ENCODE data around the gene NMRK2. TPM values are rescaled to one million over a fixed set of nuclear protein-coding genes. Genes with fewer than 3 reads are reported as not detected.

NMRK2 gene
- total RNA-seq, 4 donors from 2014 or later, result 46.3 to 168 (median 106) TPM

- no peaks in the 10 kb centered on the region for H3K4me1 ChIP-seq
- H3K4me3 ChIP-seq, result no peak overlapping the region
- H3K27ac ChIP-seq, result no peak overlapping the region
- peaks cover 12 to 17% (median 15%) of the 10 kb centered on the region in 3 donors for H3K27me3 ChIP-seq
- in situ Hi-C loops (cut with MboI; ENCODE audit: low sequenced_read_pairs in 4 of 4), result no loop called here
- intact Hi-C loops (cut with DNase I; ENCODE audit: low total_unique reads), result no loop called here
- no peak for DNase-seq
- ATAC-seq, result no peak
- no peaks in the 10 kb centered on the region for H3K9me3 ChIP-seq
- H3K36me3 ChIP-seq, result no peaks in the 10 kb centered on the region
- no peak for TF ChIP-seq POLR2A (IDR thresholded peaks at IDR 0.05)
- TF ChIP-seq, protein P1, sequence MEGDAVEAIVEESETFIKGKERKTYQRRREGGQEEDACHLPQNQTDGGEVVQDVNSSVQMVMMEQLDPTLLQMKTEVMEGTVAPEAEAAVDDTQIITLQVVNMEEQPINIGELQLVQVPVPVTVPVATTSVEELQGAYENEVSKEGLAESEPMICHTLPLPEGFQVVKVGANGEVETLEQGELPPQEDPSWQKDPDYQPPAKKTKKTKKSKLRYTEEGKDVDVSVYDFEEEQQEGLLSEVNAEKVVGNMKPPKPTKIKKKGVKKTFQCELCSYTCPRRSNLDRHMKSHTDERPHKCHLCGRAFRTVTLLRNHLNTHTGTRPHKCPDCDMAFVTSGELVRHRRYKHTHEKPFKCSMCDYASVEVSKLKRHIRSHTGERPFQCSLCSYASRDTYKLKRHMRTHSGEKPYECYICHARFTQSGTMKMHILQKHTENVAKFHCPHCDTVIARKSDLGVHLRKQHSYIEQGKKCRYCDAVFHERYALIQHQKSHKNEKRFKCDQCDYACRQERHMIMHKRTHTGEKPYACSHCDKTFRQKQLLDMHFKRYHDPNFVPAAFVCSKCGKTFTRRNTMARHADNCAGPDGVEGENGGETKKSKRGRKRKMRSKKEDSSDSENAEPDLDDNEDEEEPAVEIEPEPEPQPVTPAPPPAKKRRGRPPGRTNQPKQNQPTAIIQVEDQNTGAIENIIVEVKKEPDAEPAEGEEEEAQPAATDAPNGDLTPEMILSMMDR (IDR thresholded peaks at IDR 0.05 in 4 of 5, conservative IDR thresholded peaks at IDR 0.05 in 1 of 5), result no peak
Observed at GRCh38 chr19:3897936-3898335, 34.9 kb upstream of the NMRK2 start.

DNA sequence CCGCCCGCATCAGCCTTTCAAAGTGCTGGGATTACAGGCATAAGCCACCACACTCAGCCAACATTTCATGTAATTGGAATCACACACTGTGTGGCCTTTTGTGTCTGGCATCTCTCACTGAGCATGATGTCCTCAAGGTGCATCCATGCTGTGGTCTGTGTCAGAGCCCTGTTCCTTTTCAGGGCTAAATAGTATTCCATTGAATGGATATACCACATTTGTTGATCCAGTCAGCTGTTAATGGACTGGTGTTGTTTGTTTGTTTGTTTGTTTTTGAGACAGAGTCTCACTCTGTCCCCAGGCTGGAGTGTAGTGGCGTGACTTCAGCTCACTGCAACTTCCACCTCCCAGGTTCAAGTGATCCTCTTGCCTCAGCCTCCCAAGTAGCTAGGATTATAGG, 34.4 kb upstream of the NMRK2 start:
- H3K27ac ChIP-seq, result no peak overlapping the region

DNA sequence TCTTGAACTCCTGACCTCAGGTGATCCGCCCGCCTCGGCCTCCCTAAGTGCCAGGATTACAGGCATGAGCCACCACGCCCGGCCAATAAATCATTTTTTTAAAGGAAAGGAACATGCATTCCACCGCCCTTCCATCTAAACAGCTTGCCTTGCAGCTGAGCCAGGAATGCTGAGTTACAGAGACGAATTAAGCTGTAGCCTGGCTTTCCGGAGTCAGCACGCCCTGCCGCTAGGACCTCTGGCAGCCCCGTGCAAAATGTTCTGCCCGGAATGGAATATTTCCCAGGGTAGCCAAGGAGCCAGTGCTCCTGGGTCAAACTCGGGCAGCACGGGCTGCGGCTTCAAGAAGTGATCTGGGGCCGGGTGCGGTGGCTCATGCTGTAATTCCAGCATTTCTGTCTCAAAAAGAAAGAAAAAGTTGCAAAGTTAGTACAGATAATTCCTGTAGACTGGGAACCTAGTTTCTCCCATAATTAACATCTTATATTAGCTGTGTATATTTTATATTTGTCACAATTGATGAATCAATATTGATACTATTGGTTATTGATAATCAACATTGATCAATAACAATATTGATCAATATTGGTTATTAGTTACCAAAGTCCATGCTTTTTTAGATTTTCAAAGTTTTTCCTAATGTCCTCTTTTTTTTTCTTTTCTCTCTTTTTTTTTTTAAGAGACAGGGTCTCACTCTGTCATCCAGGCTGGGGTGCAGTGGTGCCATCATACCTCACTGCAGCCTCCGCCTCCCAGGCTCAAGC, 33.2 kb upstream of the NMRK2 start:
- Histone ChIP-seq H3K4me1 (no peaks in the 10 kb centered on the region), H3K27me3 (peaks cover 12 to 17% (median 15%) of the 10 kb centered on the region in 3 donors), H3K36me3 (no peaks in the 10 kb centered on the region), H3K27ac (no peak overlapping the region), H3K4me3 (no peak overlapping the region), H3K9me3 (no peaks in the 10 kb centered on the region)
- intact Hi-C loops (cut with DNase I; ENCODE audit: low total_unique reads) (no loop called here), in situ Hi-C loops (cut with MboI; ENCODE audit: low sequenced_read_pairs in 4 of 4) (no loop called here)
- ATAC-seq, result no peak
- no peak for DNase-seq
- TF ChIP-seq, protein P1 (IDR thresholded peaks at IDR 0.05 in 4 of 5, conservative IDR thresholded peaks at IDR 0.05 in 1 of 5), result no peak
- TF ChIP-seq POLR2A (IDR thresholded peaks at IDR 0.05), result no peak

More for the DNA sequence above, 34.4 kb upstream of the NMRK2 start:
- intact Hi-C loops (cut with DNase I; ENCODE audit: low total_unique reads), result no loop called here
- H3K4me1 ChIP-seq, result no peaks in the 10 kb centered on the region
- no peaks in the 10 kb centered on the region for H3K36me3 ChIP-seq
- H3K4me3 ChIP-seq, result no peak overlapping the region
- DNase-seq, result no peak
- TF ChIP-seq, protein P1 (IDR thresholded peaks at IDR 0.05 in 4 of 5, conservative IDR thresholded peaks at IDR 0.05 in 1 of 5), result no peak
- TF ChIP-seq POLR2A (IDR thresholded peaks at IDR 0.05), result no peak
- H3K27me3 ChIP-seq, result peaks cover 12 to 17% (median 15%) of the 10 kb centered on the region in 3 donors
- no peaks in the 10 kb centered on the region for H3K9me3 ChIP-seq
- ATAC-seq, result no peak
- in situ Hi-C loops (cut with MboI; ENCODE audit: low sequenced_read_pairs in 4 of 4), result no loop called here

GRCh38 chr19:3902317-3902973, 30.4 kb upstream of the NMRK2 start:
- H3K36me3 ChIP-seq, result no peaks in the 10 kb centered on the region
- H3K27ac ChIP-seq, result no peak overlapping the region
- no peak overlapping the region for H3K4me3 ChIP-seq
- DNase-seq (no peak), ATAC-seq (no peak)
- H3K9me3 ChIP-seq, result no peaks in the 10 kb centered on the region
- in situ Hi-C loops (cut with MboI; ENCODE audit: low sequenced_read_pairs in 4 of 4), result no loop called here
- no peaks in the 10 kb centered on the region for H3K4me1 ChIP-seq
- TF ChIP-seq, protein P1 (IDR thresholded peaks at IDR 0.05 in 4 of 5, conservative IDR thresholded peaks at IDR 0.05 in 1 of 5), result no peak
- no peak for TF ChIP-seq POLR2A (IDR thresholded peaks at IDR 0.05)
- intact Hi-C loops (cut with DNase I; ENCODE audit: low total_unique reads), result no loop called here
- H3K27me3 ChIP-seq, result peaks cover 10 to 17% (median 12%) of the 10 kb centered on the region in 3 donors

Data from gastrocnemius medialis (tissue), 4 donors.